Measurements from ENCODE around the gene SLC50A1.
A peak's percentile ranks its signal among the peaks of the same experiment; 100 is the strongest.

GRCh38 chr1:155125946-155126555, 9.6 kb upstream of the SLC50A1 start:
- no peak for TF ChIP-seq CTCF (IDR thresholded peaks at IDR 0.05; ENCODE audit: insufficient read depth, low read depth, low read length)
- TF ChIP-seq EZH2 (IDR thresholded peaks at IDR 0.05; ENCODE audit: insufficient read depth, low read length), result peak; percentile 47

Measured in astrocyte (in vitro differentiated cells and primary cell).